Measurements from ENCODE around the gene ATAD1. TPM values are rescaled to one million over a fixed set of nuclear protein-coding genes. Genes with fewer than 3 reads are reported as not detected.
A peak's percentile ranks its signal among the peaks of the same experiment; 100 is the strongest.

The ATAD1 gene
- total and polyA plus RNA-seq, 9 of the 15 experiments (the other 6 are each of a cell fraction or from before 2014, with no cell fraction given) = 11.3 to 33.8 (median 27.3) TPM

DNA sequence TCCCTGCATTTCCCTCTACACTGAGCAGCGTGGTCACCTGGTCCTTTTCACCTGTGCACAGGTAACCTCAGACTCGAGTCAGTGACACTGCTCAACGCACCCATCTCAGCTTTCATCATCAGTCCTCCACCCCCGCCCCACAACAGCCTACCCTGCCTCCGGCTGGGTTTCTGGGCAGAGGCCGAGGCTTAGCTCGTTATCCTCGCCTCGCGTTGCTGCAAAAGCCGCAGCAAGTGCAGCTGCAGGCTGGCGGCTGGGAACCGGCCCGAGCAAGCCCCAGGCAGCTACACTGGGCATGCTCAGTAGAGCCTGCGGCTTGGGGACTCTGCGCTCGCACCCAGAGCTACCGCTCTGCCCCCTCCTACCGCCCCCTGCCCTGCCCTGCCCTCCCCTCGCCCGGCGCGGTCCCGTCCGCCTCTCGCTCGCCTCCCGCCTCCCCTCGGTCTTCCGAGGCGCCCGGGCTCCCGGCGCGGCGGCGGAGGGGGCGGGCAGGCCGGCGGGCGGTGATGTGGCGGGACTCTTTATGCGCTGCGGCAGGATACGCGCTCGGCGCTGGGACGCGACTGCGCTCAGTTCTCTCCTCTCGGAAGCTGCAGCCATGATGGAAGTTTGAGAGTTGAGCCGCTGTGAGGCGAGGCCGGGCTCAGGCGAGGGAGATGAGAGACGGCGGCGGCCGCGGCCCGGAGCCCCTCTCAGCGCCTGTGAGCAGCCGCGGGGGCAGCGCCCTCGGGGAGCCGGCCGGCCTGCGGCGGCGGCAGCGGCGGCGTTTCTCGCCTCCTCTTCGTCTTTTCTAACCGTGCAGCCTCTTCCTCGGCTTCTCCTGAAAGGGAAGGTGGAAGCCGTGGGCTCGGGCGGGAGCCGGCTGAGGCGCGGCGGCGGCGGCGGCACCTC, 45.3 kb upstream of the ATAD1 start, which contains the start of the genes KLLN and PTEN (continued):
- TF ChIP-seq EP400 (IDR thresholded peaks at IDR 0.05) = peak; percentile 52; the same call in 1 of the 2 replicates
- TF ChIP-seq, protein P1, sequence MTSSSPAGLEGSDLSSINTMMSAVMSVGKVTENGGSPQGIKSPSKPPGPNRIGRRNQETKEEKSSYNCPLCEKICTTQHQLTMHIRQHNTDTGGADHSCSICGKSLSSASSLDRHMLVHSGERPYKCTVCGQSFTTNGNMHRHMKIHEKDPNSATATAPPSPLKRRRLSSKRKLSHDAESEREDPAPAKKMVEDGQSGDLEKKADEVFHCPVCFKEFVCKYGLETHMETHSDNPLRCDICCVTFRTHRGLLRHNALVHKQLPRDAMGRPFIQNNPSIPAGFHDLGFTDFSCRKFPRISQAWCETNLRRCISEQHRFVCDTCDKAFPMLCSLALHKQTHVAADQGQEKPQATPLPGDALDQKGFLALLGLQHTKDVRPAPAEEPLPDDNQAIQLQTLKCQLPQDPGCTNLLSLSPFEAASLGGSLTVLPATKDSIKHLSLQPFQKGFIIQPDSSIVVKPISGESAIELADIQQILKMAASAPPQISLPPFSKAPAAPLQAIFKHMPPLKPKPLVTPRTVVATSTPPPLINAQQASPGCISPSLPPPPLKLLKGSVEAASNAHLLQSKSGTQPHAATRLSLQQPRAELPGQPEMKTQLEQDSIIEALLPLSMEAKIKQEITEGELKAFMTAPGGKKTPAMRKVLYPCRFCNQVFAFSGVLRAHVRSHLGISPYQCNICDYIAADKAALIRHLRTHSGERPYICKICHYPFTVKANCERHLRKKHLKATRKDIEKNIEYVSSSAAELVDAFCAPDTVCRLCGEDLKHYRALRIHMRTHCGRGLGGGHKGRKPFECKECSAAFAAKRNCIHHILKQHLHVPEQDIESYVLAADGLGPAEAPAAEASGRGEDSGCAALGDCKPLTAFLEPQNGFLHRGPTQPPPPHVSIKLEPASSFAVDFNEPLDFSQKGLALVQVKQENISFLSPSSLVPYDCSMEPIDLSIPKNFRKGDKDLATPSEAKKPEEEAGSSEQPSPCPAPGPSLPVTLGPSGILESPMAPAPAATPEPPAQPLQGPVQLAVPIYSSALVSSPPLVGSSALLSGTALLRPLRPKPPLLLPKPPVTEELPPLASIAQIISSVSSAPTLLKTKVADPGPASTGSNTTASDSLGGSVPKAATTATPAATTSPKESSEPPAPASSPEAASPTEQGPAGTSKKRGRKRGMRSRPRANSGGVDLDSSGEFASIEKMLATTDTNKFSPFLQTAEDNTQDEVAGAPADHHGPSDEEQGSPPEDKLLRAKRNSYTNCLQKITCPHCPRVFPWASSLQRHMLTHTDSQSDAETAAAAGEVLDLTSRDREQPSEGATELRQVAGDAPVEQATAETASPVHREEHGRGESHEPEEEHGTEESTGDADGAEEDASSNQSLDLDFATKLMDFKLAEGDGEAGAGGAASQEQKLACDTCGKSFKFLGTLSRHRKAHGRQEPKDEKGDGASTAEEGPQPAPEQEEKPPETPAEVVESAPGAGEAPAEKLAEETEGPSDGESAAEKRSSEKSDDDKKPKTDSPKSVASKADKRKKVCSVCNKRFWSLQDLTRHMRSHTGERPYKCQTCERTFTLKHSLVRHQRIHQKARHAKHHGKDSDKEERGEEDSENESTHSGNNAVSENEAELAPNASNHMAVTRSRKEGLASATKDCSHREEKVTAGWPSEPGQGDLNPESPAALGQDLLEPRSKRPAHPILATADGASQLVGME (CRISPR knock-in tag; IDR thresholded peaks at IDR 0.05) = peak; percentile 54; the same call in 1 of the 2 replicates
- TF ChIP-seq ZEB2 (IDR thresholded peaks at IDR 0.05) = peak; percentile 61; the same call in 1 of the 2 replicates
- no peak for TF ChIP-seq ZNF764 (CRISPR knock-in tag; IDR thresholded peaks at IDR 0.05; ENCODE audit: low read depth)
- TF ChIP-seq, protein P2, sequence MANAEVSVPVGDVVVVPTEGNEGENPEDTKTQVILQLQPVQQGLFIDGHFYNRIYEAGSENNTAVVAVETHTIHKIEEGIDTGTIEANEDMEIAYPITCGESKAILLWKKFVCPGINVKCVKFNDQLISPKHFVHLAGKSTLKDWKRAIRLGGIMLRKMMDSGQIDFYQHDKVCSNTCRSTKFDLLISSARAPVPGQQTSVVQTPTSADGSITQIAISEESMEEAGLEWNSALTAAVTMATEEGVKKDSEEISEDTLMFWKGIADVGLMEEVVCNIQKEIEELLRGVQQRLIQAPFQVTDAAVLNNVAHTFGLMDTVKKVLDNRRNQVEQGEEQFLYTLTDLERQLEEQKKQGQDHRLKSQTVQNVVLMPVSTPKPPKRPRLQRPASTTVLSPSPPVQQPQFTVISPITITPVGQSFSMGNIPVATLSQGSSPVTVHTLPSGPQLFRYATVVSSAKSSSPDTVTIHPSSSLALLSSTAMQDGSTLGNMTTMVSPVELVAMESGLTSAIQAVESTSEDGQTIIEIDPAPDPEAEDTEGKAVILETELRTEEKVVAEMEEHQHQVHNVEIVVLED (CRISPR knock-in tag; IDR thresholded peaks at IDR 0.05) = peak; percentile 68
- peak; percentile 13; the same call in 1 of the 2 replicates for TF ChIP-seq RNF2 (IDR thresholded peaks at IDR 0.05)
- TF ChIP-seq KDM2B (CRISPR knock-in tag; IDR thresholded peaks at IDR 0.05) = peak; percentile 77; the same call in 1 of the 2 replicates
- TF ChIP-seq, protein P3, sequence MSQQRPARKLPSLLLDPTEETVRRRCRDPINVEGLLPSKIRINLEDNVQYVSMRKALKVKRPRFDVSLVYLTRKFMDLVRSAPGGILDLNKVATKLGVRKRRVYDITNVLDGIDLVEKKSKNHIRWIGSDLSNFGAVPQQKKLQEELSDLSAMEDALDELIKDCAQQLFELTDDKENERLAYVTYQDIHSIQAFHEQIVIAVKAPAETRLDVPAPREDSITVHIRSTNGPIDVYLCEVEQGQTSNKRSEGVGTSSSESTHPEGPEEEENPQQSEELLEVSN (IDR thresholded peaks at IDR 0.05; ENCODE audit: borderline replicate concordance in 1 of 2, extremely low read depth in 1 of 2, insufficient read depth in 1 of 2, insufficient read length in 1 of 2, low read depth in 1 of 2, low read length in 1 of 2, poor library complexity in 1 of 2, severe bottlenecking in 1 of 2) = peak in 1 of 2 experiments; percentile 56
- no peak for TF ChIP-seq ZNF143 (CRISPR knock-in tag; IDR thresholded peaks at IDR 0.05)
- no peak for TF ChIP-seq ASH1L (IDR thresholded peaks at IDR 0.05; ENCODE audit: borderline replicate concordance, low read depth, partially characterized antibody)
- 0 out of 2 replicates have a peak, but pooled peaks have one; percentile 53 for TF ChIP-seq GATAD2B (IDR thresholded peaks at IDR 0.05; ENCODE audit: borderline replicate concordance)
- TF ChIP-seq TBP (optimal IDR thresholded peaks at IDR 0.05; ENCODE audit: low read depth, low read length) = peak; percentile 89
- TF ChIP-seq, protein P4, sequence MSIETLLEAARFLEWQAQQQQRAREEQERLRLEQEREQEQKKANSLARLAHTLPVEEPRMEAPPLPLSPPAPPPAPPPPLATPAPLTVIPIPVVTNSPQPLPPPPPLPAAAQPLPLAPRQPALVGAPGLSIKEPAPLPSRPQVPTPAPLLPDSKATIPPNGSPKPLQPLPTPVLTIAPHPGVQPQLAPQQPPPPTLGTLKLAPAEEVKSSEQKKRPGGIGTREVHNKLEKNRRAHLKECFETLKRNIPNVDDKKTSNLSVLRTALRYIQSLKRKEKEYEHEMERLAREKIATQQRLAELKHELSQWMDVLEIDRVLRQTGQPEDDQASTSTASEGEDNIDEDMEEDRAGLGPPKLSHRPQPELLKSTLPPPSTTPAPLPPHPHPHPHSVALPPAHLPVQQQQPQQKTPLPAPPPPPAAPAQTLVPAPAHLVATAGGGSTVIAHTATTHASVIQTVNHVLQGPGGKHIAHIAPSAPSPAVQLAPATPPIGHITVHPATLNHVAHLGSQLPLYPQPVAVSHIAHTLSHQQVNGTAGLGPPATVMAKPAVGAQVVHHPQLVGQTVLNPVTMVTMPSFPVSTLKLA (conservative IDR thresholded peaks at IDR 0.05) = peak in 1 of 2 experiments; percentile 33; a peak in 1 of 4 replicates
- peak; percentile 21; the same call in 1 of the 2 replicates for TF ChIP-seq JUND (IDR thresholded peaks at IDR 0.05; ENCODE audit: borderline replicate concordance, low read depth, low read length)
- no peak; the same call in 2 of the 3 replicates for TF ChIP-seq JUND (tag; IDR thresholded peaks at IDR 0.05; ENCODE audit: borderline replicate concordance, low read depth, low read length)
- TF ChIP-seq SMAD4 (CRISPR knock-in tag; conservative IDR thresholded peaks at IDR 0.05) = peak; percentile 75
